Left renal pelvis (tissue), 4 donors: Measurements from ENCODE around the gene KRTAP2-4. TPM values are rescaled to one million over a fixed set of nuclear protein-coding genes. Genes with fewer than 3 reads are reported as not detected.
"Not testable (repeated sequence)": the region's sequence is repeated elsewhere in the genome, so short reads cannot be mapped to it uniquely, and the experiment has no call there.

Experiments used
- DNase-seq, 4 donors: peaks; one replicate each; pipeline ENCODE4 v3.0.0-alpha.2; 2013; ENCODE audit warnings: low read depth in 4 of 4, low spot score in 3 of 4
- polyA plus RNA-seq, 4 donors: library from polyadenylated mRNA; unstranded; fragments of 120-200 nt; gene quantifications; one replicate each; pipeline ENCODE4 v1.2.1, GENCODE V29; 2013; ENCODE audit not compliant: insufficient read length in 4 of 4

KRTAP2-4 gene
- polyA plus RNA-seq, 4 donors, result not detected

- DNase-seq, result not testable (repeated sequence)
Observed at GRCh38 chr17:41040783-41041571, 24.7 kb downstream of the KRTAP2-4 start, which contains the start of gene KRTAP1-1. KRTAP1-1 (minus strand) TSS chr17:41041450; CDS start chr17:41041397, 53 bp downstream.

GRCh38 chr17:41037853-41038350, 27.8 kb downstream of the KRTAP2-4 start:
- no peak for DNase-seq

- not testable (repeated sequence) for DNase-seq
Observed at GRCh38 chr17:41034346-41034935, 31.2 kb downstream of the KRTAP2-4 start, which contains the start of gene KRTAP1-3. KRTAP1-3 (minus strand) TSS chr17:41034874; CDS start chr17:41034821, 53 bp downstream.

- no peak for DNase-seq
Observed at GRCh38 chr17:41029633-41030245, 35.9 kb downstream of the KRTAP2-4 start, which contains the start of gene KRTAP1-4. KRTAP1-4 (minus strand) TSS chr17:41030195; CDS start chr17:41030078, 117 bp downstream.

GRCh38 chr17:41026715-41027471, 38.8 kb downstream of the KRTAP2-4 start, which contains the start of gene KRTAP1-5:
KRTAP1-5 (minus strand) TSS chr17:41027208; CDS start chr17:41027155, 53 bp downstream.
- no peak for DNase-seq

GRCh38 chr17:41024697-41025096, 41.0 kb downstream of the KRTAP2-4 start:
- DNase-seq, result no peak

GRCh38 chr17:41020336-41020735, 45.3 kb downstream of the KRTAP2-4 start:
- no peak for DNase-seq

GRCh38 chr17:41019415-41019814, 46.3 kb downstream of the KRTAP2-4 start:
- no peak for DNase-seq

GRCh38 chr17:41018541-41018940, 47.1 kb downstream of the KRTAP2-4 start:
- no peak for DNase-seq

- no peak for DNase-seq
Observed at GRCh38 chr17:41016578-41017215, 49.0 kb downstream of the KRTAP2-4 start.

GRCh38 chr17:41015454-41015853, 50.2 kb downstream of the KRTAP2-4 start:
- no peak for DNase-seq

Other genes starting within 250 kb of the KRTAP2-4 start
- 10 to 100 TPM; 49.3 to 60.0 (median 58.1) TPM for gene KRT10, start 243.3 kb downstream of the KRTAP2-4 start, polyA plus RNA-seq
- under 1 TPM in 2 of 4 donors, not detected in 2; 0.10 to 0.27 TPM for gene KRT12, start 198.7 kb downstream of the KRTAP2-4 start, polyA plus RNA-seq
- gene KRT20, start 180.6 kb downstream of the KRTAP2-4 start, polyA plus RNA-seq, result 1 to 10 TPM in 1 of 4 donors, under 1 TPM in 2, not detected in 1; 0.09 to 2.0 (median 0.58) TPM
- gene KRT23, start 128.2 kb downstream of the KRTAP2-4 start, polyA plus RNA-seq, result 1 to 10 TPM in 2 of 4 donors, under 1 TPM in 2; 0.52 to 2.1 (median 1.0) TPM
- gene KRT39, start 98.9 kb downstream of the KRTAP2-4 start, polyA plus RNA-seq, result not detected
- under 1 TPM in 1 of 4 donors, not detected in 3; 0.07 TPM for gene KRT40, start 81.6 kb downstream of the KRTAP2-4 start, polyA plus RNA-seq
- not detected for gene KRTAP3-3, start 71.7 kb downstream of the KRTAP2-4 start, polyA plus RNA-seq
- gene KRTAP3-2, start 66.0 kb downstream of the KRTAP2-4 start, polyA plus RNA-seq, result not detected
- not detected for gene KRTAP3-1, start 56.8 kb downstream of the KRTAP2-4 start, polyA plus RNA-seq
- gene KRTAP1-5, start 38.7 kb downstream of the KRTAP2-4 start, polyA plus RNA-seq, result not detected
- not detected for gene KRTAP1-4, start 35.7 kb downstream of the KRTAP2-4 start, polyA plus RNA-seq
- not detected for gene KRTAP1-3, start 31.0 kb downstream of the KRTAP2-4 start, polyA plus RNA-seq
- not detected for gene KRTAP1-1, start 24.4 kb downstream of the KRTAP2-4 start, polyA plus RNA-seq
- not detected for gene KRTAP2-1, start 18.6 kb downstream of the KRTAP2-4 start, polyA plus RNA-seq
- gene KRTAP2-2, start 10.6 kb downstream of the KRTAP2-4 start, polyA plus RNA-seq, result not detected
- gene KRTAP2-3, start 5.8 kb downstream of the KRTAP2-4 start, polyA plus RNA-seq, result not detected
- gene KRTAP4-7, start 18.3 kb upstream of the KRTAP2-4 start, polyA plus RNA-seq, result not detected
- not detected for gene KRTAP4-8, start 32.3 kb upstream of the KRTAP2-4 start, polyA plus RNA-seq
- not detected for gene KRTAP4-16, start 36.3 kb upstream of the KRTAP2-4 start, polyA plus RNA-seq
- gene KRTAP4-9, start 39.5 kb upstream of the KRTAP2-4 start, polyA plus RNA-seq, result not detected
- gene KRTAP4-11, start 52.5 kb upstream of the KRTAP2-4 start, polyA plus RNA-seq, result not detected
- gene KRTAP4-12, start 58.3 kb upstream of the KRTAP2-4 start, polyA plus RNA-seq, result not detected
- gene KRTAP4-6, start 74.7 kb upstream of the KRTAP2-4 start, polyA plus RNA-seq, result not detected
- not detected for gene KRTAP4-5, start 83.9 kb upstream of the KRTAP2-4 start, polyA plus RNA-seq
- gene KRTAP4-4, start 94.9 kb upstream of the KRTAP2-4 start, polyA plus RNA-seq, result not detected
- not detected for gene KRTAP4-3, start 102.3 kb upstream of the KRTAP2-4 start, polyA plus RNA-seq
- not detected for gene KRTAP4-2, start 112.3 kb upstream of the KRTAP2-4 start, polyA plus RNA-seq
- gene KRTAP4-1, start 119.0 kb upstream of the KRTAP2-4 start, polyA plus RNA-seq, result not detected
- gene KRTAP9-1, start 124.0 kb upstream of the KRTAP2-4 start, polyA plus RNA-seq, result not detected
- not detected for gene KRTAP9-2, start 160.8 kb upstream of the KRTAP2-4 start, polyA plus RNA-seq
- gene KRTAP9-3, start 166.6 kb upstream of the KRTAP2-4 start, polyA plus RNA-seq, result not detected
- not detected for gene KRTAP9-8, start 172.1 kb upstream of the KRTAP2-4 start, polyA plus RNA-seq
- gene KRTAP9-4, start 183.8 kb upstream of the KRTAP2-4 start, polyA plus RNA-seq, result not detected
- gene KRTAP9-9, start 189.5 kb upstream of the KRTAP2-4 start, polyA plus RNA-seq, result not detected
- not detected for gene KRTAP9-6, start 199.5 kb upstream of the KRTAP2-4 start, polyA plus RNA-seq
- not detected for gene KRTAP9-7, start 209.8 kb upstream of the KRTAP2-4 start, polyA plus RNA-seq
- not detected for gene KRTAP29-1, start 237.0 kb upstream of the KRTAP2-4 start, polyA plus RNA-seq
- gene KRTAP16-1, start 243.4 kb upstream of the KRTAP2-4 start, polyA plus RNA-seq, result not detected
- gene KRTAP17-1, start 249.8 kb upstream of the KRTAP2-4 start, polyA plus RNA-seq, result not detected